ENCODE measurements around the gene GAREM1.

Gene GAREM1

DNA sequence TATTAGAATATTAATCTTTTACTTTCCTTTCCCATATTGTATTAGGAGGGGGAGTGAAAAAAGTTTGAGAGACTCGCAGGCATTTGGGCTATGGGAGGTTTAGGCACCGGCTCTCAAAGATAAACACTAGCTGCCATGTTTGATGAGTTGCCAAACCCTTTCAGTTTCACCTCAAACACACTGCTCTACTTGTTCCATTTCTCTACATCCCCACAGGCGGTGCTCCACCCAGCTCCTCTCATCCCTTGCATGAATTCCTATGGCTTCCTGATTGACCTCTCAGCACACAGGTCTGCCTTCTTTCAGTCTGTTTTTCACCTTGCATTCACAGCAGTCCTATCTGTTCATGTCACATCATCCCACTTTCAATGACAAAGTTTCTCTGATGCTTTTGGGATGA, 215.1 kb downstream of the GAREM1 start:
- no peaks in the 10 kb centered on the region for H3K4me1 ChIP-seq (ENCODE audit: insufficient read depth, low read length, severe bottlenecking)
- H3K79me2 ChIP-seq (ENCODE audit: insufficient read depth, low read length), result no peaks in the 10 kb centered on the region
- no peak overlapping the region for H3K4me2 ChIP-seq (ENCODE audit: low read length)
- H3K9ac ChIP-seq (ENCODE audit: low read length), result no peak overlapping the region
- no peaks in the 10 kb centered on the region for H3K36me3 ChIP-seq (ENCODE audit: insufficient read depth, low read length)
- H3K9me2 ChIP-seq (ENCODE audit: low read depth, low read length), result no peaks in the 10 kb centered on the region
- no peaks in the 10 kb centered on the region for H3K27me3 ChIP-seq (ENCODE audit: insufficient read depth, low read length)
- H4K20me1 ChIP-seq (ENCODE audit: insufficient read depth, low read length), result no peaks in the 10 kb centered on the region
- no peak overlapping the region for H2AFZ ChIP-seq (ENCODE audit: low read length)
- H3K9me3 ChIP-seq (ENCODE audit: low read length), result no peaks in the 10 kb centered on the region
- no peaks in the 10 kb centered on the region for H3F3A ChIP-seq (ENCODE audit: insufficient read depth, low read length)
- no peak overlapping the region for H3K27ac ChIP-seq (ENCODE audit: low read depth, low read length, poor library complexity, severe bottlenecking)
- no peak for TF ChIP-seq EZH2 (IDR thresholded peaks at IDR 0.05; ENCODE audit: borderline replicate concordance, low read length)
- TF ChIP-seq, protein P1, sequence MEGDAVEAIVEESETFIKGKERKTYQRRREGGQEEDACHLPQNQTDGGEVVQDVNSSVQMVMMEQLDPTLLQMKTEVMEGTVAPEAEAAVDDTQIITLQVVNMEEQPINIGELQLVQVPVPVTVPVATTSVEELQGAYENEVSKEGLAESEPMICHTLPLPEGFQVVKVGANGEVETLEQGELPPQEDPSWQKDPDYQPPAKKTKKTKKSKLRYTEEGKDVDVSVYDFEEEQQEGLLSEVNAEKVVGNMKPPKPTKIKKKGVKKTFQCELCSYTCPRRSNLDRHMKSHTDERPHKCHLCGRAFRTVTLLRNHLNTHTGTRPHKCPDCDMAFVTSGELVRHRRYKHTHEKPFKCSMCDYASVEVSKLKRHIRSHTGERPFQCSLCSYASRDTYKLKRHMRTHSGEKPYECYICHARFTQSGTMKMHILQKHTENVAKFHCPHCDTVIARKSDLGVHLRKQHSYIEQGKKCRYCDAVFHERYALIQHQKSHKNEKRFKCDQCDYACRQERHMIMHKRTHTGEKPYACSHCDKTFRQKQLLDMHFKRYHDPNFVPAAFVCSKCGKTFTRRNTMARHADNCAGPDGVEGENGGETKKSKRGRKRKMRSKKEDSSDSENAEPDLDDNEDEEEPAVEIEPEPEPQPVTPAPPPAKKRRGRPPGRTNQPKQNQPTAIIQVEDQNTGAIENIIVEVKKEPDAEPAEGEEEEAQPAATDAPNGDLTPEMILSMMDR (IDR thresholded peaks at IDR 0.05; ENCODE audit: low read length), result no peak
- H3K4me3 ChIP-seq (ENCODE audit: low read depth, low read length, poor library complexity, severe bottlenecking), result no peak overlapping the region

DNA sequence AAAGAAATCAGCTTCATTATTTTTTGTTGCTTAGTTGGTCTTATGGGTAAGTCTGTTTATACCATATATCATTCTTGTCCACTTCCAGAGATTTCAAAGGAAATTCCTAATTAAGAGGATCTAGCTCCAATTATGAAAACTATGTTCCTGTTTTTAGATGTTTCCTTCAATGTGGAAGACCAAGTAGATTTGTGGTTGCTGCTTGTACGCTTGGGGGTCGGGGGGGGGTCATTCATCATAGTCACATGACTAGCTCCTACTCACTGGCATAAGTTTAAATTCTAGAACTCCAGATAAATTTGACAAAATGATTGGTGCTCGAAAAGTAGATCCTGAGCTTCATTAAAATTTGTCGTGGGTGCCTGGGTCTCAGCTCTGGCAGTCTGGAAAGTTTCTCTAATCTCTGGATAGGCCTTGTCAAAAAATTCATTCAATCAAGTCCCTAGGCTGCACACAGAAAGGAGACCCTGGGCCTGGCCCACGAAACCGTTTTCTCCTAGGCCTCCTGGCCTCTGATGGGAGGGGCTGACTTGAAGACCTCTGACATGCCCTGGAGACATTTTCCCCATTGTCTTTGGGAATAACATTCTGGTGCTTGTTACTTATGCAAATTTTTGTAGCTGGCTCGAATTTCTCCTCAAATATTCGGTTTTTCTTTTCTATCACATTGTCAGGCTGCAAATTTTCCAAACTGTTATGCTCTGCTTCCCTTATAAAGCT, 218.4 kb downstream of the GAREM1 start:
- no peaks in the 10 kb centered on the region for H3K4me1 ChIP-seq (ENCODE audit: insufficient read depth, low read length, severe bottlenecking)
- H3F3A ChIP-seq (ENCODE audit: insufficient read depth, low read length), result no peaks in the 10 kb centered on the region
- H2AFZ ChIP-seq (ENCODE audit: low read length), result no peak overlapping the region
- no peak overlapping the region for H3K4me3 ChIP-seq (ENCODE audit: low read depth, low read length, poor library complexity, severe bottlenecking)
- no peak overlapping the region for H3K4me2 ChIP-seq (ENCODE audit: low read length)
- no peaks in the 10 kb centered on the region for H3K36me3 ChIP-seq (ENCODE audit: insufficient read depth, low read length)
- no peak overlapping the region for H3K27ac ChIP-seq (ENCODE audit: low read depth, low read length, poor library complexity, severe bottlenecking)
- no peaks in the 10 kb centered on the region for H3K9me2 ChIP-seq (ENCODE audit: low read depth, low read length)
- H3K27me3 ChIP-seq (ENCODE audit: insufficient read depth, low read length), result no peaks in the 10 kb centered on the region
- no peaks in the 10 kb centered on the region for H3K79me2 ChIP-seq (ENCODE audit: insufficient read depth, low read length)
- no peaks in the 10 kb centered on the region for H3K9me3 ChIP-seq (ENCODE audit: low read length)
- TF ChIP-seq EZH2 (IDR thresholded peaks at IDR 0.05; ENCODE audit: borderline replicate concordance, low read length), result no peak
- TF ChIP-seq, protein P1 (IDR thresholded peaks at IDR 0.05; ENCODE audit: low read length), result no peak
- no peak overlapping the region for H3K9ac ChIP-seq (ENCODE audit: low read length)
- H4K20me1 ChIP-seq (ENCODE audit: insufficient read depth, low read length), result no peaks in the 10 kb centered on the region

DNA sequence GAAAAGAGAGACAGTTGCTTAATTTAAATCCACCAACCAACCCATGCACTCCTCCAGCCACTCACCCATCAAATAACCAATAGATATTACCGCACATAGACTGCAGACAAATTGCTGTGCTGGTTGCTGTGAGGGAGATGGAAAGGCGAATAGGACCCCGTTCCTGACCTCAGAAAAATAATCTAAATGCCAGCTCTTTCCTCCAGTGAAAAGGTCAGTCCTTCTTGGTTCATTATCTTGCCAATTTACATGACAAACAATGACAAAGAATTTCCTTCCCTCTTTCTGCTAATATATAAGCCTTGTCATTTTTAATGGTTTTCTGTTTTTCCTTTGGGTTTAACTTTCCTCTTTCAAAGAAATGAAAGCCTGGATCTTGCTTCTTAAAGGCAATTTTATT, 219.2 kb downstream of the GAREM1 start:
- Histone ChIP-seq H3F3A (ENCODE audit: insufficient read depth, low read length) (no peaks in the 10 kb centered on the region), H3K4me1 (ENCODE audit: insufficient read depth, low read length, severe bottlenecking) (no peaks in the 10 kb centered on the region), H3K4me3 (ENCODE audit: low read depth, low read length, poor library complexity, severe bottlenecking) (no peak overlapping the region), H3K27me3 (ENCODE audit: insufficient read depth, low read length) (no peaks in the 10 kb centered on the region), H4K20me1 (ENCODE audit: insufficient read depth, low read length) (no peaks in the 10 kb centered on the region), H3K79me2 (ENCODE audit: insufficient read depth, low read length) (no peaks in the 10 kb centered on the region), H3K9ac (ENCODE audit: low read length) (no peak overlapping the region), H3K36me3 (ENCODE audit: insufficient read depth, low read length) (no peaks in the 10 kb centered on the region), H3K4me2 (ENCODE audit: low read length) (no peak overlapping the region), H3K9me3 (ENCODE audit: low read length) (no peaks in the 10 kb centered on the region), H3K9me2 (ENCODE audit: low read depth, low read length) (no peaks in the 10 kb centered on the region), H3K27ac (ENCODE audit: low read depth, low read length, poor library complexity, severe bottlenecking) (no peak overlapping the region), H2AFZ (ENCODE audit: low read length) (no peak overlapping the region)
- TF ChIP-seq, protein P1 (IDR thresholded peaks at IDR 0.05; ENCODE audit: low read length), result no peak
- no peak for TF ChIP-seq EZH2 (IDR thresholded peaks at IDR 0.05; ENCODE audit: borderline replicate concordance, low read length)
